Keratinocyte (primary cell): Measurements from ENCODE around the gene C1D. TPM values are rescaled to one million over a fixed set of nuclear protein-coding genes. Genes with fewer than 3 reads are reported as not detected.

ENCODE experiments used
- DNase-seq: peaks from one replicate; pipeline ENCODE4 v3.0.0-alpha.2; 2011; ENCODE audit warnings: low read depth, missing footprints, low spot score
- FAIRE-seq: peaks from 2 replicates; lab custom pipeline; 2011; peaks lifted over from hg19 to GRCh38; lab: Jason Lieb, UNC
- H2AFZ ChIP-seq: 2 replicates; pipeline ENCODE4 v1.6.0; 2012; ENCODE audit warnings: low read length, control low read depth, inconsistent platforms; ENCODE audit not compliant: control insufficient read depth
- H3K27ac ChIP-seq: 2 replicates; pipeline ENCODE4 v1.5.1; 2011; ENCODE audit warnings: low read length; ENCODE audit not compliant: control insufficient read depth, insufficient read depth
- H3K27me3 ChIP-seq: 3 replicates; pipeline ENCODE4 v1.6.0; 2011; ENCODE audit warnings: low read length; ENCODE audit not compliant: control insufficient read depth, insufficient read depth; ENCODE audit errors: extremely low read depth
- H3K36me3 ChIP-seq, 2 experiments: 2 replicates in 1 of 2; 3 replicates in 1 of 2; pipeline ENCODE4 v1.5.1; 2011; ENCODE audit warnings: low read length in 2 of 2, mild to moderate bottlenecking in 1 of 2; ENCODE audit not compliant: control insufficient read depth in 2 of 2, insufficient read depth in 2 of 2; ENCODE audit errors: extremely low read depth in 1 of 2
- H3K4me1 ChIP-seq: 3 replicates; pipeline ENCODE4 v1.5.1; 2011; ENCODE audit warnings: low read length; ENCODE audit not compliant: control insufficient read depth, insufficient read depth; ENCODE audit errors: extremely low read depth
- H3K4me2 ChIP-seq: 3 replicates; pipeline ENCODE4 v1.6.0; 2011; ENCODE audit warnings: low read depth, low read length; ENCODE audit not compliant: control insufficient read depth, insufficient read depth; ENCODE audit errors: extremely low read depth
- H3K4me3 ChIP-seq, 3 experiments: fragments of 200-600 bp in 1 of 3; sonication (generic) in 1 of 3; 2 replicates in 2 of 3; 3 replicates in 1 of 3; pipeline ENCODE4 v1.5.1; 2011 to 2016; ENCODE audit warnings: low read length in 3 of 3, mild to moderate bottlenecking in 3 of 3, control low read depth in 2 of 3, inconsistent platforms in 1 of 3, low read depth in 1 of 3, mixed read lengths in 1 of 3, mixed run types in 1 of 3, moderate library complexity in 1 of 3; ENCODE audit not compliant: control insufficient read depth in 2 of 3, insufficient read depth in 2 of 3; ENCODE audit errors: extremely low read depth in 1 of 3
- H3K79me2 ChIP-seq: 2 replicates; pipeline ENCODE4 v1.6.0; 2012; ENCODE audit warnings: low read length; ENCODE audit not compliant: control insufficient read depth, insufficient read depth
- H3K9ac ChIP-seq: 3 replicates; pipeline ENCODE4 v1.6.0; 2011; ENCODE audit warnings: low read length; ENCODE audit not compliant: control insufficient read depth, insufficient read depth; ENCODE audit errors: extremely low read depth
- H3K9me1 ChIP-seq: 3 replicates; pipeline ENCODE4 v1.6.0; 2011; ENCODE audit warnings: low read length; ENCODE audit not compliant: control insufficient read depth, insufficient read depth; ENCODE audit errors: extremely low read depth
- H3K9me3 ChIP-seq: 2 replicates; pipeline ENCODE4 v1.5.1; 2012; ENCODE audit warnings: low read depth, low read length; ENCODE audit not compliant: control insufficient read depth
- H4K20me1 ChIP-seq: 3 replicates; pipeline ENCODE4 v1.6.0; 2011; ENCODE audit warnings: low read length; ENCODE audit not compliant: control insufficient read depth, insufficient read depth; ENCODE audit errors: extremely low read depth
- EZH2 ChIP-seq: IDR thresholded peaks from one replicate; pipeline ENCODE4 v1.6.1; 2012; ENCODE audit warnings: inconsistent platforms, mild to moderate bottlenecking, low read length, moderate library complexity
- dilution Hi-C: fragments of 300-500 bp; cut with MboI; formaldehyde crosslinking; loops from one replicate; pipeline ENCODE4 v1.7.0; 2020; ENCODE audit warnings: low sequenced_read_pairs; ENCODE audit not compliant: extremely low pct_ligation_motif_present
- polyA minus RNA-seq, 3 experiments: library from RNA; depleted of rRNA, polyadenylated mRNA; stranded (reverse); fragments of >200 nt; gene quantifications; 1 replicate in 1 of 3; 2 replicates in 1 of 3; 3 replicates in 1 of 3; pipeline ENCODE4 v1.2.3, GENCODE V29; 2011
- polyA plus RNA-seq, 5 experiments: library from polyadenylated mRNA; depleted of rRNA in 3 of 5; stranded (reverse) in 3 of 5; stranded (forward) in 1 of 5; unstranded in 1 of 5; fragments of >200 nt; gene quantifications; 1 replicate in 1 of 5; 2 replicates in 3 of 5; 3 replicates in 1 of 5; pipeline versions ENCODE4 v1.2.1 to v1.2.3, GENCODE V29; 2011 to 2012; ENCODE audit warnings: missing spikeins in 2 of 5, low read depth in 1 of 5, low replicate concordance in 1 of 5
- TF ChIP-seq, protein P1 (sequence below), 3 experiments: IDR thresholded peaks in 1 of 3; conservative IDR thresholded peaks in 1 of 3; optimal IDR thresholded peaks in 1 of 3; 2 replicates in 2 of 3; 3 replicates in 1 of 3; pipeline versions ENCODE3 to v1.5.1; 2011; ENCODE audit warnings: low read length in 3 of 3, mild to moderate bottlenecking in 3 of 3, moderate library complexity in 2 of 3, control low read depth in 1 of 3, inconsistent platforms in 1 of 3; ENCODE audit not compliant: insufficient read depth in 2 of 3; ENCODE audit errors: extremely low read depth in 1 of 3

C1D gene, protein sequence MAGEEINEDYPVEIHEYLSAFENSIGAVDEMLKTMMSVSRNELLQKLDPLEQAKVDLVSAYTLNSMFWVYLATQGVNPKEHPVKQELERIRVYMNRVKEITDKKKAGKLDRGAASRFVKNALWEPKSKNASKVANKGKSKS
- polyA plus RNA-seq (22.6 to 45.3 TPM (median 36.4 TPM) in 3 replicates), polyA minus RNA-seq (0.52 to 4.4 TPM (median 1.8 TPM) in 3 replicates)
- polyA plus RNA-seq (2011; ENCODE audit: low read depth): 35.1 TPM
- polyA plus RNA-seq (2011; cell fraction: cytosol; rRNA removed): 22.5 and 34.7 TPM in 2 replicates
- 11.9 and 34.1 TPM in 2 replicates for polyA plus RNA-seq (2011; cell fraction: nucleus; rRNA removed)
- polyA plus RNA-seq (2012; ENCODE audit: low replicate concordance): 18.7 and 32.1 TPM in 2 replicates
- polyA minus RNA-seq (2011; cell fraction: cytosol; rRNA and poly(A)+ RNA removed): 2.7 TPM
- 1.7 and 2.7 TPM in 2 replicates for polyA minus RNA-seq (2011; cell fraction: nucleus; rRNA and poly(A)+ RNA removed)

DNA sequence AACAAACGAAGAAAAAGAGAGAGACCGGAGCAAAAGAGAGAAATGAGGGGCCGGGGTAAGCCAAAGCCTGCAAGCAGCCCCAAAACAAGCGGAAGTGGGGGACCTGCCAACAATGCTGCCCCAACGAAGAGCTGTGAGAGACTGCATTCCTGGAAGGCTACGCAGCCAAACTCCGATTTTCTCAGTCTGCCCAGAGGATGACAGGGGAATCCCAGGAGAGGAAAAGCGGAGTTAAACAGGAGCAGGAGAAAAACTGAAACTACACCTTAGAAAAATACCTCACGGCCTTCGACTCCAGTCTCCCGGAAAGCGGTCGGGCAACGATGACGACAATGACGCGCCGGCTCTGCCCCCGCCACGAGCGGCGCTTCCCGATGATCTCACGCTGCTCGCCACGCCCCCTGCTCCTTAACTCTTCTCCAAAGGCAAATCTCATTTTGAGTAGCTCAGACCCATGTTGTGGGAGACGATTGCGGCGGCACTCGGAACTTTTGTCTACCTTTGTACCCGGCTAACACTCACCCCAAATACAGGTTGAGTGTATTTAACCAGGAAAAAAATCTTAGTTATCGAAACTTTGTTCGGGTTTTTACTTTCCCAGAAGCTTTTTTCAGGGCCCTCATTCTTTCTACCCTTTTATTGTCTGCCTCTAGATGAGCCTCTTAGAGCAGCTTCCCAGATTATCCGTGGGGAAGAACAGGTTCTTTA is at the start of gene C1D:
Gene C1D (minus strand): TSS at position 325 of the 708 bp plus-strand sequence. CDS start 15,694 bp downstream, outside the sequence.
- H3K4me1 ChIP-seq: peaks cover 20% of the 10 kb centered on the region
- H3K4me3 ChIP-seq: peak within 1 kb of the TSS; percentile 66 to 96 (median 92)
- peak; percentile 35 for DNase-seq
- no peaks in the 10 kb centered on the region for H4K20me1 ChIP-seq
- dilution Hi-C loops: no loop called here
- no peaks in the 10 kb centered on the region for H3K36me3 ChIP-seq
- H3K27me3 ChIP-seq: no peaks in the 10 kb centered on the region
- H3K79me2 ChIP-seq: peaks cover 46% of the 10 kb centered on the region
- H3K9me1 ChIP-seq: peaks cover 2% of the 10 kb centered on the region
- TF ChIP-seq EZH2: no peak
- TF ChIP-seq, protein P1, sequence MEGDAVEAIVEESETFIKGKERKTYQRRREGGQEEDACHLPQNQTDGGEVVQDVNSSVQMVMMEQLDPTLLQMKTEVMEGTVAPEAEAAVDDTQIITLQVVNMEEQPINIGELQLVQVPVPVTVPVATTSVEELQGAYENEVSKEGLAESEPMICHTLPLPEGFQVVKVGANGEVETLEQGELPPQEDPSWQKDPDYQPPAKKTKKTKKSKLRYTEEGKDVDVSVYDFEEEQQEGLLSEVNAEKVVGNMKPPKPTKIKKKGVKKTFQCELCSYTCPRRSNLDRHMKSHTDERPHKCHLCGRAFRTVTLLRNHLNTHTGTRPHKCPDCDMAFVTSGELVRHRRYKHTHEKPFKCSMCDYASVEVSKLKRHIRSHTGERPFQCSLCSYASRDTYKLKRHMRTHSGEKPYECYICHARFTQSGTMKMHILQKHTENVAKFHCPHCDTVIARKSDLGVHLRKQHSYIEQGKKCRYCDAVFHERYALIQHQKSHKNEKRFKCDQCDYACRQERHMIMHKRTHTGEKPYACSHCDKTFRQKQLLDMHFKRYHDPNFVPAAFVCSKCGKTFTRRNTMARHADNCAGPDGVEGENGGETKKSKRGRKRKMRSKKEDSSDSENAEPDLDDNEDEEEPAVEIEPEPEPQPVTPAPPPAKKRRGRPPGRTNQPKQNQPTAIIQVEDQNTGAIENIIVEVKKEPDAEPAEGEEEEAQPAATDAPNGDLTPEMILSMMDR (optimal IDR thresholded peaks at IDR 0.05 in 1 of 3, IDR thresholded peaks at IDR 0.05 in 1 of 3, conservative IDR thresholded peaks at IDR 0.05 in 1 of 3; ENCODE audit: extremely low read depth in 1 of 3, insufficient read depth in 2 of 3, low read length in 3 of 3): no peak
- peak within 1 kb of the TSS; percentile 92 for H3K9ac ChIP-seq
- H2AFZ ChIP-seq: peak within 1 kb of the TSS; percentile 76
- peak within 1 kb of the TSS; percentile 93 for H3K4me2 ChIP-seq
- FAIRE-seq: peak; percentile 77
- no peaks in the 10 kb centered on the region for H3K9me3 ChIP-seq
- H3K27ac ChIP-seq: peak within 1 kb of the TSS; percentile 95

DNA sequence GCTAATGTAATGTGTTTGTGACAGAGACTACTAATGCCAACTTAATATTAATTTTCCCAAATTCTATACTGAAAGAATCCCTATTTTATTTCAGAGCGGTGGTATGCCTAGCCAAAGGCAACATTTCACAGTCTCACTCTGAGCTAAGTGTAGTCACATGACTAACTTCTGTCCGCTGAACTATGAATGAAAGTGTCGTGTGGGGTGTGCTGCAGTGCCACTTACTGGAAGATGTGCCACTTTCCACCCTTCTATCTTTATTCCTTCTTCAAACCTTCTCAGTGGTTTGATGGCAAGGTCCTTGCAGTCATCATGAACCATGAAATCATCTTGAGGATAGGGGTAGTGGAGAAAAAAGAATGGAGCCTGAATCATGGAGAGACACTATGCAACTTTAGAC is 47.3 kb upstream of the C1D start:
- Histone ChIP-seq H3K36me3 (no peaks in the 10 kb centered on the region), H4K20me1 (no peaks in the 10 kb centered on the region), H3K27me3 (no peaks in the 10 kb centered on the region), H3K9me3 (no peaks in the 10 kb centered on the region), H3K4me3 (no peak overlapping the region), H3K9ac (no peak overlapping the region), H3K27ac (no peak overlapping the region), H3K79me2 (no peaks in the 10 kb centered on the region), H3K9me1 (no peaks in the 10 kb centered on the region), H3K4me1 (no peaks in the 10 kb centered on the region), H3K4me2 (no peak overlapping the region), H2AFZ (no peak overlapping the region)
- dilution Hi-C loops: no loop called here
- FAIRE-seq (no peak), DNase-seq (no peak)
- TF ChIP-seq, protein P1 (optimal IDR thresholded peaks at IDR 0.05 in 1 of 3, IDR thresholded peaks at IDR 0.05 in 1 of 3, conservative IDR thresholded peaks at IDR 0.05 in 1 of 3; ENCODE audit: extremely low read depth in 1 of 3, insufficient read depth in 2 of 3, low read length in 3 of 3): no peak
- TF ChIP-seq EZH2: no peak
